ENCODE results near the gene GNG7. TPM values are rescaled to one million over a fixed set of nuclear protein-coding genes. Genes with fewer than 3 reads are reported as not detected.
"Not testable (repeated sequence)": the region's sequence is repeated elsewhere in the genome, so short reads cannot be mapped to it uniquely, and the experiment has no call there.

GNG7 gene
- polyA plus RNA-seq, 3 donors: 2.8 to 4.0 (median 2.9) TPM

DNA sequence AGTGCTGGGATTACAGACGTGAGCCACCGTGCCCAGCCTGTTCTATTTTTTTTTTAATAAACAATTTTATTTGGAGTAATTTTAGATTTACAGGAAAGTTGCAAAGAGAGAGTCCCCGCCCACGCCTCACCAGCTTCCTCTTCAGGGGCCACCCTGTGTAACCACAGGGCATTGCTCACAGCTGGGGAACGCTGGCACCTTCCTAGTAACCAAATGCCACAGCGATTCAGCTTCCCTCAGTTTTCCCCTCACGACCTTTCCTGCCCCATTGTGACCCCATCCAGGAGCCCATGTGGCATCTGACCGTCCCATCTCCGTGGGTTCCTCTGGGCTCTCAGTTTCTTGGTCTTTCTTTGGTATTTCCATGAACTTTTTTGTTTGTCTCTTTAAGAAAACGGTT is 83.9 kb downstream of the GNG7 start:
- no peak overlapping the region for H3K27ac ChIP-seq (ENCODE audit: low read depth, low read length)
- 49 to 83% (median 51%) methylated on average over 10 of the region's 10 CpGs for WGBS, 3 donors

GRCh38 chr19:2617393-2618165 is 84.9 kb downstream of the GNG7 start:
- WGBS, 3 donors: 81 to 91% (median 84%) methylated on average over 11 of the region's 11 CpGs
- H3K27ac ChIP-seq (ENCODE audit: low read depth, low read length): no peak overlapping the region

- WGBS, 3 donors: 45 to 76% (median 46%) methylated on average over 13 of the region's 13 CpGs
- no peak overlapping the region for H3K27ac ChIP-seq (ENCODE audit: low read depth, low read length)
Observed at GRCh38 chr19:2616741-2617392, 85.6 kb downstream of the GNG7 start.

DNA sequence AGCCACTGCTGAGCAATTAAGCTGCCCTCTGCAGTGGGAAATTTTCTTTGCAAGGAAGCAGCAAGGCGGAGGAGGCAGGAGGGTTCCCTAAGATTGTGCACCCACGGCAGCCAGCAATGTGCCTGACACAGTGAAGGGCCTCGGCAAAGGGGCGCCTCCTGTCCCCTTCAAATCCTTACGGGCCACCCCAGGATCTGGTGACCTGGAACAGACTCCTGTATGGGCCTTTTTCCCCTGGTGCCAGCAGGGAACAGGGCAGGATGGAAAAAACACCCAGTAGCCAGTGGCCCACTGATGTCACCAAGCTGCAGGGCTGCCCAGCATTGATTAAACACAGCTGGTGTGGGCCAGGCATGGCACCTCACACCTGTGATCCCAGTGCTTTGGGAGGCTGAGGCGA is 86.7 kb downstream of the GNG7 start:
- WGBS, 3 donors: 90 to 94% (median 93%) methylated on average over 6 of the region's 6 CpGs
- no peak overlapping the region for H3K27ac ChIP-seq (ENCODE audit: low read depth, low read length)

DNA sequence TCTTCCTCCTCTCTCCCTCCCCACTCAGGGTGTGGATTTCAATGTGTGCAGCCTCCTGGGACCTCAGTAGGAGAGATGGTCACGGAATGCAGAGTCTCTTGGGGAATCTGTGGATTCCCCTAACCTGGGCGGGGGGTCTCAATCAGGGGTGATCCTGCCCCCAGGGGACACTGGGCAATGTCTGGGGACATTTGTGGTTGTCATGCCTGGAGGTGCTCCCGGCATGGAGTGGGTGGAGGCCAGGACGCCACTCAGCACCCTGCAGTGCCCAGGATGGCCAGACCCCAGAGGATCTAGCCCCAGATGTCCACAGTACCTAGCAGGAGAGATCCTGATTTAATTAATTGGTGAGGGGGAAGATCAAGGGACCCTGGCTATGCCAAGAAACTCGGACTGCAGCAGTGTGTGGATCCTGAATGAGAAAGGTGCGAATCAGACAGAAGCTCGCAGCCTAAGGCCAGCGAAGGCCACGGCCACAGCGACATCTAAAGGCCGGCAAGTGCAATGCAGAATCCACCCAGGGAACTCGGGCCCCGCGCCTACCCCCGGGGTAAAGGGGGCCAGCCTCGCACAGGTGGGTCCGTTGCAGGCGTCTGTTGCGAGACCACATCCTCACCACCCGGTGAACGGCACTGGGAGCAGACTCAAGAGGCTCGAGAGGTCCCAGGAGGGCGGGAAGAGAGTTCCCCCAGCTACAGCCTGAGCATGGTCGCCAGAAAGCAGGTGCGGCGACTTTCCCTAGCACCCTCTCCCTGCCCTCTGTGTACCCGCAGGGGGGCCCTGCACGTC is 88.8 kb downstream of the GNG7 start:
- no peak overlapping the region for H3K27ac ChIP-seq (ENCODE audit: low read depth, low read length)
- WGBS, 3 donors: 20 to 26% (median 22%) methylated on average over 28 of the region's 28 CpGs

GRCh38 chr19:2612619-2613249 is 89.8 kb downstream of the GNG7 start:
- WGBS, 3 donors: 75 to 94% (median 81%) methylated on average over 17 to 18 of the region's 18 CpGs

DNA sequence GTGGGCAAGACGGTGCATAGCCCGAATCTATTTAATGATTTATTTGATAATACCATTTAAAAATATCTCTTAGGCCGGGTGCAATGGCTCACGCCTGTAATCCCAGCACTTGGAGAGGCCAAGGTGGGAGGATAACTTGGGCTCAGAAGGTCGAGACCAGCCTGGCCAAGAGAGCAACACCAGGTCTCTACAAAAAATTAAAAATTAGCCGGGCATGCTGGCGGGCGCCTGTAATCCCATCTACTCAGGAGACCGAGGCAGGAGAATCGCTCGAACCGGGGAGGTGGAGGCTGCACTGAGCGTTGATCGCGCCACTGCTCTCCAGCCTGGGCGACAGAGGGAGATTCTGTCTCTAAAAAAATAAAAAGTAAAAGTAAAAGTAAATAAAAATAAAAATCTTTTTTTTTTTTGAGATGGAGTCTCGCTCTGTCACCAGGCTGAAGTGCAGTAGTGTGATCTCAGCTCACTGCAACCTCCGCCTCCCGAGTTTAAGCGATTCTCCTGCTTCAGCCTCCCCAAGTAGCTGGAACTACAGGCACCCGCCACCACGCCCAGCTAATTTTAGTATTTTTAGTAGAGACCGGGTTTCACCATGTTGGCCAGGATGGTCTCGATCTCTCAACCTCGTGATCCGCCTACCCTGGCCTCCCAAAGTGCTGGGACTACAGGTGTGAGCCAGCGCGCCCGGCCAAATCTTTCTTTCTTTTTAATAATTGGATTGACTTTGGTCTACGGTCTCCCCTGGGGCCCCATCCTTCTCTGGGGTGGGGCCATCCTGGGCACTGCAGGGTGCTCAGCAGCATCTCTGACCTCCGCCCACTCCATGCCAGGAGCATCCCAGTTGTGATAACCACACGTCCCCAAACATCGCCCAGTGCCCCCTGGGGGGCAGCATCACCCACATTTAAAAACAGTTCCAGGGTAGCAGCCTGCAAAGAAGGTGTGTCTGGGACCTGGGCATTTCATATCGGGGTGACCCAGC is 90.7 kb downstream of the GNG7 start:
- 66 to 73% (median 69%) methylated on average over 34 of the region's 34 CpGs for WGBS, 3 donors
- no peak overlapping the region for H3K27ac ChIP-seq (ENCODE audit: low read depth, low read length)

More at GRCh38 chr19:2612619-2613249, 89.8 kb downstream of the GNG7 start:
- H3K27ac ChIP-seq (ENCODE audit: low read depth, low read length): no peak overlapping the region

- H3K27ac ChIP-seq (ENCODE audit: low read depth, low read length): no peak overlapping the region
- WGBS, 3 donors: 10 to 11% (median 10%) methylated on average over 46 of the region's 46 CpGs
Observed at GRCh38 chr19:2610637-2611482, 91.6 kb downstream of the GNG7 start.

- no peak overlapping the region for H3K27ac ChIP-seq (ENCODE audit: low read depth, low read length)
- WGBS, 3 donors: 70 to 84% (median 76%) methylated on average over 20 of the region's 20 CpGs
Observed at GRCh38 chr19:2609389-2610116, 92.9 kb downstream of the GNG7 start.

- 92 to 94% (median 93%) methylated on average over 7 of the region's 7 CpGs for WGBS, 3 donors
- not testable (repeated sequence) for H3K27ac ChIP-seq (ENCODE audit: low read depth, low read length)
Observed at GRCh38 chr19:2609034-2609388, 93.5 kb downstream of the GNG7 start.

- WGBS, 3 donors: 83 to 91% (median 87%) methylated on average over 7 of the region's 7 CpGs
- no peak overlapping the region for H3K27ac ChIP-seq (ENCODE audit: low read depth, low read length)
Observed at GRCh38 chr19:2608602-2608922, 93.9 kb downstream of the GNG7 start.

DNA sequence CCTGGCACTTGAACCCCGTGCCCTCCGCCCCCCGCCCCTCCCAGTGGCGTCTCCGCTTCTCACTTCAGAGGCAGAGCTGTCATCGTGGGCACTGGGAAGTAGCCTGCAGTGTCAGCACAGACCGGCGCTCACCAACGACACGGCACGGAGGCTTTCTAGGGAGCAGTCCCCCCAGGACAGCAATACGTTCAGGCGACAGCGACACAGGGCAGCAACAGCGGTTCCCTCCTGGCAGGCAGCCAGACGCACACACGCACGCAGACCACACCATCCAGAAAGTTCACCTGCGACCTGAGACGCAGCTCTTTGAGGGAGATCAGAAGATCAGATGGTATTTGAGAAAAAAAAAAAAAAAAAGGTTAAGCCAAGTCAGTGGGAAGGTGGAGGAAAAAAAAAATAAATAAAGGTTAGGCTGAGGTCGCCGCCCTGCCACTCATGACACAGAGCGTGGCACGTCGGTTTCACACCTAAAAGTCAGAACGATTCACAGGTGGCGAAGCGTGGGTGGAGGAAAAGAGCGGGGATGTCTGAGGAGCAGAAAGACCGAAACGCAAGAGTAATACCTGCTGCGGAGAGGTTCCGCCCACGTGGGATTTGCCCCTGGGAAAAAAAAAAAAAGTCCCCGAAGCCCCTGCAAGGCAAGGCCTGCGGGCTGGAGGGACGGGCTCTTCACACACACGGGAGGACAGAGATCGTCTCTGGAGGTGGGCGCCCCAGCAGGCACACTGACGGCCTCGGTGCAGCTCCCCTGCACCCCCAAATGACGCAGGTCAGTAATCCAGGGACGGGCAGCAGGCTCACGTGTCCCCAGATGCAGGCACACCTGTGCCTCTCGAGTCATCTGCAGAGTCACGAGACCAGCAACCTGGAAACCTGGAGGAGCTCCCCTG is 94.5 kb downstream of the GNG7 start:
- WGBS, 3 donors: 71 to 80% (median 79%) methylated on average over 47 of the region's 47 CpGs
- no peak overlapping the region for H3K27ac ChIP-seq (ENCODE audit: low read depth, low read length)

DNA sequence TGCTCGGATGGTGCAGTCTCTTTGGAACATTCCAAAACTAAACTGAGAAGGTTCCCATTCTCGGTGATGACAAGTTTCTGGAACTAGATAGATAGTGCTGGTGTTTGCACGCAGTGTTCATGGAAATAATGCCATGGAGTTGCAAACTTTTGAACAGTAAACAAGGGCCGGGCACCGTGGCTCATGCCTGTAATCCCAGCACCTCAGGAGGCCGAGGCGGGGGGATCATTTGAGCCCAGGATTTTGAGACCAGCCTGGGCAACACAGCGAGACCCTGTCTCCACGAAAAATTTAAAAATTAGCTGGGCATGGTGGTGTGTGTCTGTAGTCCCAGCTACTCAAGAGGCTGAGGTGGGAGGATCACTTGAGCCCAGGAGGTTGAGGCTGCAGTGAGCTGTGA is 95.7 kb downstream of the GNG7 start:
- WGBS, 3 donors: 85 to 94% (median 92%) methylated on average over 9 of the region's 9 CpGs
- H3K27ac ChIP-seq (ENCODE audit: low read depth, low read length): not testable (repeated sequence)

DNA sequence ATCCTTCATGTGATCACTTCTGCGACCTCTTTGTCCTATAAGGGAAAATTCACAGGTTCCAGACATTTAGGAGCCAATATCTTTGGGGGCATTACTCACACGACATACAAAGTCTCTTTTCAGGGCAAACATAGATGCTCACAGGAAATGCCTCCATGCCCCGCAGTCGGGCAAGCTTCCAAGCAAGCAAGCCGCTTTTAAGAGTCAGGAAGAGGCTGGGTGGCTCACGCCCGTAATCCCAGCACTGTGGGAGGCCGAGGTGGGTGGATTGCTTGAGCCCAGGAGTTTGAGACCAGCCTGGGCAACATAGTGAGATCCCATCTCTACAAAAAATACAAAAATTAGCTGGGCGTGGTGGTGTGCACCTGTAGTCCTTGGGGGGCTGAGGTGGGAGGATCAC is 96.6 kb downstream of the GNG7 start:
- not testable (repeated sequence) for H3K27ac ChIP-seq (ENCODE audit: low read depth, low read length)
- WGBS, 3 donors: 86 to 92% (median 89%) methylated on average over 9 of the region's 9 CpGs

- WGBS, 3 donors: 90 to 92% (median 92%) methylated on average over 8 of the region's 8 CpGs
- H3K27ac ChIP-seq (ENCODE audit: low read depth, low read length): no peak overlapping the region
Observed at GRCh38 chr19:2604747-2605329, 97.7 kb downstream of the GNG7 start.

Measured in adipose tissue (tissue), 3 donors.